HG03135 (cell line): ENCODE results near the gene INPP5D.
"Not testable (repeated sequence)": the region's sequence is repeated elsewhere in the genome, so short reads cannot be mapped to it uniquely, and the experiment has no call there.

Source experiments
- ATAC-seq: cut with Tn5 transposase; IDR thresholded peaks from one replicate; pipeline ENCODE4 v1.9.1; 2021; ENCODE audit warnings: mild to moderate bottlenecking, moderate library complexity; ENCODE audit not compliant: unreplicated experiment

INPP5D gene

GRCh38 chr2:233112776-233113452 is 52.8 kb downstream of the INPP5D start:
- no peak for ATAC-seq

GRCh38 chr2:233114421-233114861 is 54.3 kb downstream of the INPP5D start:
- ATAC-seq = no peak

- no peak for ATAC-seq
Observed at GRCh38 chr2:233115121-233115520, 55.0 kb downstream of the INPP5D start.

- no peak for ATAC-seq
Observed at GRCh38 chr2:233115741-233116140, 55.6 kb downstream of the INPP5D start.

- ATAC-seq = no peak
Observed at GRCh38 chr2:233116946-233117345, 56.8 kb downstream of the INPP5D start.

GRCh38 chr2:233117351-233117750 is 57.2 kb downstream of the INPP5D start:
- no peak for ATAC-seq

GRCh38 chr2:233117811-233118647 is 57.9 kb downstream of the INPP5D start:
- no peak for ATAC-seq

GRCh38 chr2:233118648-233119000 is 58.5 kb downstream of the INPP5D start:
- no peak for ATAC-seq

GRCh38 chr2:233119123-233119522 is 59.0 kb downstream of the INPP5D start:
- no peak for ATAC-seq

GRCh38 chr2:233119806-233120205 is 59.7 kb downstream of the INPP5D start:
- no peak for ATAC-seq

GRCh38 chr2:233120459-233120858 is 60.3 kb downstream of the INPP5D start:
- no peak for ATAC-seq

GRCh38 chr2:233121856-233122255 is 61.7 kb downstream of the INPP5D start:
- no peak for ATAC-seq

GRCh38 chr2:233122541-233122940 is 62.4 kb downstream of the INPP5D start:
- no peak for ATAC-seq

GRCh38 chr2:233123576-233123975 is 63.4 kb downstream of the INPP5D start:
- not testable (repeated sequence) for ATAC-seq

GRCh38 chr2:233124421-233125080 is 64.4 kb downstream of the INPP5D start:
- peak; percentile 88 for ATAC-seq

GRCh38 chr2:233125455-233126065 is 65.4 kb downstream of the INPP5D start:
- no peak for ATAC-seq

- no peak for ATAC-seq
Observed at GRCh38 chr2:233129351-233129978, 69.3 kb downstream of the INPP5D start.

GRCh38 chr2:233130024-233130423 is 69.9 kb downstream of the INPP5D start:
- ATAC-seq = no peak

- no peak for ATAC-seq
Observed at GRCh38 chr2:233130481-233131020, 70.4 kb downstream of the INPP5D start.

- no peak for ATAC-seq
Observed at GRCh38 chr2:233131936-233132720, 72.0 kb downstream of the INPP5D start.
